Inflammatory macrophage treated with lipopolysaccharide for 1 hour (primary cell): ENCODE measurements around the gene ELAPOR2.
"Not testable (repeated sequence)": the region's sequence is repeated elsewhere in the genome, so short reads cannot be mapped to it uniquely, and the experiment has no call there.

Experiments
- DNase-seq, 2 donors: peaks; one replicate each; pipeline ENCODE4 v3.0.0-alpha.2; 2020 to 2022

Gene ELAPOR2

GRCh38 chr7:87039691-87040299 is 19.7 kb downstream of the ELAPOR2 start:
- not testable (repeated sequence) for DNase-seq

- DNase-seq, result no peak
These were observed 20.3 kb downstream of the ELAPOR2 start for GRCh38 chr7:87038993-87039690.

GRCh38 chr7:87036985-87037384 is 22.5 kb downstream of the ELAPOR2 start:
- DNase-seq, result no peak

GRCh38 chr7:87032604-87033339 is 26.7 kb downstream of the ELAPOR2 start:
- no peak for DNase-seq

- DNase-seq, result no peak
These were observed 30.4 kb downstream of the ELAPOR2 start for GRCh38 chr7:87029078-87029477.

- DNase-seq, result no peak
These were observed 30.8 kb downstream of the ELAPOR2 start for GRCh38 chr7:87028636-87029035.

- no peak for DNase-seq
These were observed 31.6 kb downstream of the ELAPOR2 start for GRCh38 chr7:87027900-87028299.

GRCh38 chr7:87021285-87021684 is 38.2 kb downstream of the ELAPOR2 start:
- no peak for DNase-seq

GRCh38 chr7:87016606-87017005 is 42.8 kb downstream of the ELAPOR2 start:
- DNase-seq, result no peak

GRCh38 chr7:87013840-87014190 is 45.6 kb downstream of the ELAPOR2 start:
- no peak for DNase-seq

- DNase-seq, result no peak
These were observed 46.2 kb downstream of the ELAPOR2 start for GRCh38 chr7:87013136-87013839.
